Sigmoid colon (tissue), 7 donors: ENCODE data around the gene IRF2BP2. TPM values are rescaled to one million over a fixed set of nuclear protein-coding genes. Genes with fewer than 3 reads are reported as not detected.

Experiments used
- DNase-seq: peaks from one replicate; pipeline ENCODE4 v3.0.0-alpha.2; 2019
- H3K27ac ChIP-seq, 4 donors: fragments of 200-600 bp; sonication (generic); one replicate each; pipeline ENCODE4 v1.5.1; 2016 to 2019; ENCODE audit warnings: mild to moderate bottlenecking in 1 of 4
- H3K27me3 ChIP-seq, 3 donors: fragments of 200-600 bp; sonication (generic); one replicate each; pipeline ENCODE4 v1.5.1; 2019; ENCODE audit warnings: mild to moderate bottlenecking in 1 of 3
- H3K36me3 ChIP-seq, 4 donors: fragments of 200-600 bp; sonication (generic); one replicate each; pipeline ENCODE4 v1.5.1; 2016 to 2019
- H3K4me1 ChIP-seq, 4 donors: fragments of 200-600 bp; sonication (generic); one replicate each; pipeline ENCODE4 v1.5.1; 2017 to 2019
- H3K4me3 ChIP-seq, 4 donors: fragments of 200-600 bp; sonication (generic); one replicate each; pipeline ENCODE4 v1.5.1; 2017 to 2019; ENCODE audit warnings: mild to moderate bottlenecking in 2 of 4, moderate library complexity in 1 of 4
- H3K9me3 ChIP-seq, 4 donors: fragments of 200-600 bp in 3 of 4; sonication (generic) in 3 of 4; one replicate each; pipeline versions ENCODE4 v1.5.1 to v1.6.1; 2013 to 2019
- CTCF ChIP-seq, 4 experiments: fragments of 450-650 bp in 3 of 4; fragments of 200-600 bp in 1 of 4; IDR thresholded peaks; one replicate each; pipeline ENCODE4 v1.5.1; 2016 to 2019; ENCODE audit warnings: antibody characterized with exemption in 4 of 4, mild to moderate bottlenecking in 3 of 4, moderate library complexity in 2 of 4
- EP300 ChIP-seq, 4 donors: sonication (generic); formaldehyde crosslinking; IDR thresholded peaks; one replicate each; pipeline ENCODE4 v1.6.1; 2017; ENCODE audit warnings: antibody characterized with exemption in 4 of 4
- POLR2A ChIP-seq, 2 donors: fragments of 450-650 bp; IDR thresholded peaks; one replicate each; pipeline ENCODE4 v1.6.1; 2016; ENCODE audit warnings: antibody characterized with exemption in 2 of 2, mild to moderate bottlenecking in 2 of 2, moderate library complexity in 2 of 2
- POLR2AphosphoS5 ChIP-seq, 4 donors: sonication (generic); formaldehyde crosslinking; IDR thresholded peaks; one replicate each; pipeline ENCODE4 v1.6.1; 2017; ENCODE audit warnings: antibody characterized with exemption in 4 of 4
- WGBS, 2 donors: extraction: QIAGEN DNeasy Blood & Tissue Kit; methylation state at CpG; one replicate each; pipeline ENCODE4 v1.1.7; 2013; 5-methylcytosine and 5-hydroxymethylcytosine counted together
- intact Hi-C: fragments of 100-400 bp; cut with DNase I; formaldehyde crosslinking; loops from one replicate; pipeline ENCODE4 v1.15.1; 2023
- polyA plus RNA-seq, 3 donors: library from polyadenylated mRNA; stranded (reverse); fragments of 200-250 nt; gene quantifications; one replicate each; pipeline ENCODE4 v1.2.3, GENCODE V29; 2013
- total RNA-seq, 4 donors: library from RNA; depleted of rRNA; stranded (reverse); fragments of >200 nt; gene quantifications; one replicate each; pipeline ENCODE4 v1.1.0, GENCODE V29; 2016
- donor health status: healthy with polysubstance abuse.
- donor health status: Bipolar disorder and iron deficiency.
- donor health status: healthy.

The IRF2BP2 gene
- 10 to 100 TPM; 43.8 to 80.9 (median 55.5) TPM for total RNA-seq
- 10 to 100 TPM; 39.1 to 86.9 (median 66.1) TPM for polyA plus RNA-seq

GRCh38 chr1:234610061-234610665, at the start of gene IRF2BP2:
IRF2BP2 (minus strand) TSS chr1:234610178; CDS start chr1:234609494, 684 bp downstream.
- Histone ChIP-seq H3K9me3 (no peaks in the 10 kb centered on the region), H3K4me1 (peaks cover 0 to 41% (median 33%) of the 10 kb centered on the region in 4 donors), H3K36me3 (peaks cover 8 to 23% (median 13%) of the 10 kb centered on the region in 4 donors), H3K4me3 (peak within 1 kb of the TSS; percentile 79 to 98 (median 85)), H3K27ac (peak within 1 kb of the TSS; percentile 97 to 100 (median 100)), H3K27me3 (no peaks in the 10 kb centered on the region)
- TF ChIP-seq POLR2AphosphoS5 (IDR thresholded peaks at IDR 0.05) = peak; percentile 97 to 99 (median 98)
- TF ChIP-seq CTCF (IDR thresholded peaks at IDR 0.05) = no peak
- TF ChIP-seq EP300 (IDR thresholded peaks at IDR 0.05) = peak in 1 of 4 donors; percentile 13
- no peak for TF ChIP-seq POLR2A (IDR thresholded peaks at IDR 0.05)
- WGBS, 2 donors = 1% methylated on average over 62 of the region's 62 CpGs
- intact Hi-C loops = loop anchor here (2.0 to 10.0 kb wide), 6 partner anchors 72 to 362 kb away; no protein-coding TSS in a partner anchor
- peak; percentile 93 for DNase-seq

- Histone ChIP-seq H3K9me3 (no peaks in the 10 kb centered on the region), H3K4me1 (peaks cover 0 to 5% (median 1%) of the 10 kb centered on the region in 4 donors), H3K36me3 (no peaks in the 10 kb centered on the region), H3K27ac (no peak overlapping the region), H3K27me3 (no peaks in the 10 kb centered on the region), H3K4me3 (no peak overlapping the region)
- TF ChIP-seq EP300 (IDR thresholded peaks at IDR 0.05) = no peak
- no peak for DNase-seq
- intact Hi-C loops = no loop called here
- WGBS, 2 donors = 93% methylated on average over 9 of the region's 9 CpGs
These were observed 49.6 kb upstream of the IRF2BP2 start for GRCh38 chr1:234659538-234659937.

- Histone ChIP-seq H3K27ac (no peak overlapping the region), H3K4me1 (peaks cover 0 to 5% (median 1%) of the 10 kb centered on the region in 4 donors), H3K9me3 (no peaks in the 10 kb centered on the region), H3K27me3 (no peaks in the 10 kb centered on the region), H3K36me3 (no peaks in the 10 kb centered on the region), H3K4me3 (no peak overlapping the region)
- no peak for DNase-seq
- TF ChIP-seq POLR2AphosphoS5 (IDR thresholded peaks at IDR 0.05) (no peak), CTCF (IDR thresholded peaks at IDR 0.05) (no peak), EP300 (IDR thresholded peaks at IDR 0.05) (no peak), POLR2A (IDR thresholded peaks at IDR 0.05) (no peak)
- WGBS, 2 donors = 84 to 87% methylated on average over 3 of the region's 3 CpGs
- intact Hi-C loops = no loop called here
These were observed 48.2 kb upstream of the IRF2BP2 start for GRCh38 chr1:234658138-234658537.

- TF ChIP-seq POLR2AphosphoS5 (IDR thresholded peaks at IDR 0.05) (peak in 1 of 4 donors; percentile 19), EP300 (IDR thresholded peaks at IDR 0.05) (no peak), POLR2A (IDR thresholded peaks at IDR 0.05) (no peak), CTCF (IDR thresholded peaks at IDR 0.05) (no peak)
- Histone ChIP-seq H3K4me3 (no peak overlapping the region), H3K9me3 (no peaks in the 10 kb centered on the region), H3K36me3 (no peaks in the 10 kb centered on the region), H3K4me1 (peaks cover 0 to 5% (median 1%) of the 10 kb centered on the region in 4 donors), H3K27ac (no peak overlapping the region), H3K27me3 (no peaks in the 10 kb centered on the region)
- 51 to 67% methylated on average over 12 of the region's 12 CpGs for WGBS, 2 donors
- no peak for DNase-seq
- intact Hi-C loops = no loop called here
These were observed 47.1 kb upstream of the IRF2BP2 start for GRCh38 chr1:234656944-234657654.
